A673 (cell line): ENCODE measurements around the gene ABCC5. TPM values are rescaled to one million over a fixed set of nuclear protein-coding genes. Genes with fewer than 3 reads are reported as not detected.
"Not testable (repeated sequence)": the region's sequence is repeated elsewhere in the genome, so short reads cannot be mapped to it uniquely, and the experiment has no call there.

Experiments used
- BruUV-seq: library from RNA; stranded (reverse); fragments of 400-500 nt; replicated peaks from 2 replicates; lab custom pipeline; 2021; lab: Mats Ljungman, UMichigan
- CTCF ChIA-PET: fragments of 300-600 bp; sonication (Branson Sonifier 250); formaldehyde crosslinking; loops from one replicate; lab custom pipeline; 2022; ENCODE audit warnings: antibody characterized with exemption; lab: Charles Lee
- POLR2A ChIA-PET: fragments of 300-600 bp; sonication (Branson Sonifier 250); formaldehyde crosslinking; loops from one replicate; lab custom pipeline; 2022; ENCODE audit warnings: antibody characterized with exemption; ENCODE audit not compliant: low non-redundant PET; lab: Charles Lee
- DNase-seq: peaks from one replicate; pipeline ENCODE4 v3.0.0-alpha.2; 2015; ENCODE audit warnings: low spot score
- H3K27ac ChIP-seq: fragments of 200-600 bp; sonication (generic); 2 replicates; pipeline ENCODE4 v1.5.1; 2016; ENCODE audit warnings: mixed run types, low read depth, mild to moderate bottlenecking, mixed read lengths, antibody characterized with exemption, low read length; ENCODE audit not compliant: poor library complexity, severe bottlenecking
- H3K27me3 ChIP-seq: fragments of 200-600 bp; sonication (generic); replicated peaks from 2 replicates; pipeline ENCODE4 v1.6.1; 2017; ENCODE audit warnings: mixed run types, low read depth, mild to moderate bottlenecking, mixed read lengths, antibody characterized with exemption, low read length; ENCODE audit not compliant: insufficient read depth, poor library complexity
- H3K36me3 ChIP-seq: fragments of 200-600 bp; sonication (generic); 2 replicates; pipeline ENCODE4 v1.6.1; 2016; ENCODE audit warnings: mixed run types, mild to moderate bottlenecking, mixed read lengths, antibody characterized with exemption, low read length; ENCODE audit not compliant: insufficient read depth, poor library complexity, severe bottlenecking
- H3K4me1 ChIP-seq: fragments of 200-600 bp; sonication (generic); 2 replicates; pipeline ENCODE4 v1.6.1; 2017; ENCODE audit warnings: mixed run types, mild to moderate bottlenecking, mixed read lengths, antibody characterized with exemption, low read length; ENCODE audit not compliant: insufficient read depth, poor library complexity, severe bottlenecking
- H3K4me3 ChIP-seq: fragments of 200-600 bp; sonication (generic); 2 replicates; pipeline ENCODE4 v1.5.1; 2016; ENCODE audit warnings: low read depth, mixed run types, mild to moderate bottlenecking, mixed read lengths, low read length; ENCODE audit not compliant: poor library complexity, severe bottlenecking
- H3K9me3 ChIP-seq: fragments of 200-600 bp; sonication (generic); 2 replicates; pipeline ENCODE4 v1.6.1; 2016; ENCODE audit warnings: mixed run types, low read depth, mild to moderate bottlenecking, mixed read lengths, antibody characterized with exemption, low read length; ENCODE audit not compliant: poor library complexity, severe bottlenecking
- CTCF ChIP-seq: fragments of 300-800, 200-600 bp; sonication (generic); conservative IDR thresholded peaks from 2 replicates; pipeline ENCODE4 v1.5.1; 2017; ENCODE audit warnings: low read depth, mild to moderate bottlenecking, antibody characterized with exemption, low read length, moderate library complexity, mixed read lengths
- EZH2 ChIP-seq: fragments of 200-600 bp; sonication (generic); IDR thresholded peaks from 2 replicates; pipeline ENCODE4 v1.6.1; 2017; ENCODE audit warnings: borderline replicate concordance, low read depth, mild to moderate bottlenecking, mixed read lengths, antibody characterized with exemption, low read length; ENCODE audit not compliant: poor library complexity, severe bottlenecking
- intact Hi-C: fragments of 100-400 bp; cut with micrococcal nuclease; formaldehyde crosslinking; loops from one replicate; pipeline ENCODE4 v1.10.0; 2022; ENCODE audit not compliant: unreplicated experiment
- total RNA-seq: library from RNA; stranded (reverse); gene quantifications from 2 replicates; pipeline ENCODE4 v1.2.3, GENCODE V29; 2021

Gene ABCC5
- total RNA-seq, 1 experiment from 2014 or later: 32.0 TPM

GRCh38 chr3:184011230-184011876, 6.3 kb downstream of the ABCC5 start:
- H3K4me3 ChIP-seq: no peak overlapping the region
- no peak overlapping the region for H3K27ac ChIP-seq
- H3K4me1 ChIP-seq: peaks cover 9% of the 10 kb centered on the region
- no peak for DNase-seq
- POLR2A ChIA-PET: no interaction called here
- no TSS peak for BruUV-seq
- no peaks in the 10 kb centered on the region for H3K9me3 ChIP-seq
- CTCF ChIA-PET: no interaction called here
- H3K36me3 ChIP-seq: peaks cover 7% of the 10 kb centered on the region
- intact Hi-C loops: no loop called here
- TF ChIP-seq EZH2: no peak
- TF ChIP-seq CTCF: no peak
- H3K27me3 ChIP-seq: no peaks in the 10 kb centered on the region

- Histone ChIP-seq H3K4me3 (no peak overlapping the region), H3K27ac (no peak overlapping the region), H3K9me3 (no peaks in the 10 kb centered on the region), H3K36me3 (peaks cover 10% of the 10 kb centered on the region), H3K27me3 (no peaks in the 10 kb centered on the region), H3K4me1 (peaks cover 14% of the 10 kb centered on the region)
- DNase-seq: no peak
- intact Hi-C loops: no loop called here
- BruUV-seq: no TSS peak
- ChIA-PET POLR2A (no interaction called here), CTCF (no interaction called here)
- TF ChIP-seq CTCF: no peak
- TF ChIP-seq EZH2: no peak
These were observed 9.5 kb downstream of the ABCC5 start for GRCh38 chr3:184008161-184008560.

- not testable (repeated sequence) for BruUV-seq
These were observed 10.4 kb downstream of the ABCC5 start for GRCh38 chr3:184007143-184007813.

More at GRCh38 chr3:184007143-184007813, 10.4 kb downstream of the ABCC5 start:
- H3K27me3 ChIP-seq, intact Hi-C loops, H3K27ac ChIP-seq, H3K9me3 ChIP-seq, H3K4me3 ChIP-seq, DNase-seq, H3K36me3 ChIP-seq, CTCF ChIA-PET: not testable (repeated sequence)
- H3K4me1 ChIP-seq: peaks cover 14% of the 10 kb centered on the region
- POLR2A ChIA-PET: interaction anchor here (0.6 kb wide), 1 partner anchor 737 kb away, joined by 3 read pairs; no protein-coding TSS in a partner anchor
